ENCODE results near the gene HOXA9. TPM values are rescaled to one million over a fixed set of nuclear protein-coding genes. Genes with fewer than 3 reads are reported as not detected.

Gene HOXA9
- total RNA-seq, 1 donor from 2014 or later, result 1.2 TPM

- peaks cover 5% of the 10 kb centered on the region for H3K4me1 ChIP-seq
- peak; percentile 77 for DNase-seq
- peak; percentile 83 for ATAC-seq
- peak within 1 kb of the TSS; percentile 70 for H3K4me3 ChIP-seq
- H3K36me3 ChIP-seq, result no peaks in the 10 kb centered on the region
- no peaks in the 10 kb centered on the region for H3K9me3 ChIP-seq
- H3K27ac ChIP-seq, result peak within 1 kb of the TSS; percentile 96
- TF ChIP-seq CTCF (IDR thresholded peaks at IDR 0.05), result peak; percentile 80
- intact Hi-C loops (cut with DNase I), result loop anchor here (5.0 kb wide), 1 partner anchor 46 kb away; the partner anchor contains the start of gene HOXA1
- H3K27me3 ChIP-seq, result peaks cover 41% of the 10 kb centered on the region
Observed at GRCh38 chr7:27143023-27143949, 22.1 kb downstream of the HOXA9 start, which contains the start of gene HOXA5. Gene HOXA5 (minus strand): TSS chr7:27143681. CDS start chr7:27143607, 74 bp downstream.

GRCh38 chr7:27142580-27143022 lies 22.7 kb downstream of the HOXA9 start:
- no peaks in the 10 kb centered on the region for H3K9me3 ChIP-seq
- no peak for DNase-seq
- H3K27ac ChIP-seq, result peak overlapping the region; percentile 96
- no peaks in the 10 kb centered on the region for H3K36me3 ChIP-seq
- intact Hi-C loops (cut with DNase I), result loop anchor here (5.0 kb wide), 1 partner anchor 45 kb away; the partner anchor contains the start of gene HOXA1
- ATAC-seq, result no peak
- TF ChIP-seq CTCF (IDR thresholded peaks at IDR 0.05), result no peak
- H3K27me3 ChIP-seq, result peaks cover 35% of the 10 kb centered on the region
- H3K4me3 ChIP-seq, result peak overlapping the region; percentile 70
- H3K4me1 ChIP-seq, result peaks cover 4% of the 10 kb centered on the region

GRCh38 chr7:27141923-27142579 lies 23.3 kb downstream of the HOXA9 start:
- Histone ChIP-seq H3K27me3 (peaks cover 37% of the 10 kb centered on the region), H3K27ac (peak overlapping the region; percentile 96), H3K4me3 (peak overlapping the region; percentile 70), H3K9me3 (no peaks in the 10 kb centered on the region), H3K4me1 (peaks cover 4% of the 10 kb centered on the region), H3K36me3 (no peaks in the 10 kb centered on the region)
- ATAC-seq (no peak), DNase-seq (no peak)
- intact Hi-C loops (cut with DNase I), result loop anchor here (5.0 kb wide), 1 partner anchor 45 kb away; the partner anchor contains the start of gene HOXA1
- no peak for TF ChIP-seq CTCF (IDR thresholded peaks at IDR 0.05)

GRCh38 chr7:27141137-27141922 lies 24.0 kb downstream of the HOXA9 start:
- intact Hi-C loops (cut with DNase I), result loop anchor here (5.0 kb wide), 1 partner anchor 44 kb away; the partner anchor contains the start of gene HOXA1
- DNase-seq, result no peak
- TF ChIP-seq CTCF (IDR thresholded peaks at IDR 0.05), result no peak

More at GRCh38 chr7:27141137-27141922, 24.0 kb downstream of the HOXA9 start:
- Histone ChIP-seq H3K36me3 (no peaks in the 10 kb centered on the region), H3K27ac (peak overlapping the region; percentile 96), H3K4me1 (peaks cover 12% of the 10 kb centered on the region), H3K4me3 (peak overlapping the region; percentile 70), H3K9me3 (no peaks in the 10 kb centered on the region), H3K27me3 (peaks cover 35% of the 10 kb centered on the region)
- no peak for ATAC-seq

All from upper lobe of right lung (tissue), 1 donor.